HCT116 (cell line): ENCODE data around the gene VARS1. TPM values are rescaled to one million over a fixed set of nuclear protein-coding genes. Genes with fewer than 3 reads are reported as not detected.
A peak's percentile ranks its signal among the peaks of the same experiment; 100 is the strongest.

Experiments
- ATAC-seq: fragments of 200-7000 bp; cut with Tn5 transposase; 2 replicates; pipeline ENCODE4 v1.9.1; 2020; ENCODE audit warnings: mild to moderate bottlenecking, moderate library complexity
- BruUV-seq: library from RNA; stranded (reverse); fragments of 400-500 nt; replicated peaks from 2 replicates; lab custom pipeline; 2021; lab: Mats Ljungman, UMichigan
- CTCF ChIA-PET: fragments of 300-600 bp; sonication (Branson Sonifier 250); formaldehyde crosslinking; loops from one replicate; lab custom pipeline; 2021; ENCODE audit warnings: antibody characterized with exemption; lab: Charles Lee
- POLR2A ChIA-PET: fragments of 300-600, 350-600 bp; sonication (Branson Sonifier 250); formaldehyde crosslinking; loops from one replicate; lab custom pipeline; 2021; ENCODE audit warnings: antibody characterized with exemption; lab: Charles Lee
- RAD21 ChIA-PET, 2 experiments: fragments of 300-600 bp; sonication (Branson Sonifier 250); formaldehyde crosslinking; loops; one replicate each; lab custom pipeline; 2023; ENCODE audit warnings: low total read pairs in 2 of 2; ENCODE audit not compliant: uncharacterized antibody in 2 of 2, unreplicated experiment in 2 of 2, low non-redundant PET in 1 of 2; lab: Charles Lee
- DNase-seq: peaks from one replicate; pipeline ENCODE4 v3.0.0-alpha.2; 2010; ENCODE audit warnings: low read depth, low spot score
- H2AFZ ChIP-seq: fragments of 200-600 bp; shearing (Covaris generic), sonication (generic); 2 replicates; pipeline ENCODE4 v1.6.1; 2017; ENCODE audit warnings: low read depth, mixed run types, mixed read lengths, antibody characterized with exemption, low read length; ENCODE audit not compliant: poor library complexity, severe bottlenecking
- H3K27ac ChIP-seq: 2 replicates; pipeline ENCODE4 v1.5.1; 2012; ENCODE audit warnings: low read depth, low read length
- H3K27me3 ChIP-seq: fragments of 200-600 bp; sonication (generic); 2 replicates; pipeline ENCODE4 v1.6.1; 2016; ENCODE audit warnings: mixed run types, low read length, mixed read lengths; ENCODE audit not compliant: insufficient read depth
- H3K36me3 ChIP-seq, 2 experiments: fragments of 200-500 bp in 1 of 2; fragments of 200-600 bp in 1 of 2; sonication (Bioruptor generic) in 1 of 2; sonication (generic) in 1 of 2; 2 replicates each; pipeline versions ENCODE4 v1.5.1 to v1.6.1; 2014 to 2016; ENCODE audit warnings: low read length in 2 of 2, inconsistent platforms in 1 of 2, mixed read lengths in 1 of 2, mixed run types in 1 of 2; ENCODE audit not compliant: insufficient read depth in 2 of 2, control insufficient read depth in 1 of 2
- H3K4me1 ChIP-seq, 2 experiments: fragments of 200-600 bp in 1 of 2; sonication (generic) in 1 of 2; 2 replicates each; pipeline versions ENCODE4 v1.5.1 to v1.6.1; 2012 to 2017; ENCODE audit warnings: low read length in 2 of 2, inconsistent platforms in 1 of 2, mild to moderate bottlenecking in 1 of 2, mixed read lengths in 1 of 2, mixed run types in 1 of 2, moderate library complexity in 1 of 2; ENCODE audit not compliant: insufficient read depth in 2 of 2, control insufficient read depth in 1 of 2
- H3K4me2 ChIP-seq: fragments of 200-600 bp; sonication (generic); 2 replicates; pipeline ENCODE4 v1.6.1; 2017; ENCODE audit warnings: mixed run types, low read length, mixed read lengths
- H3K4me3 ChIP-seq, 2 experiments: fragments of 200-600 bp in 1 of 2; sonication (generic) in 1 of 2; replicated peaks in 1 of 2; 2 replicates each; pipeline ENCODE4 v1.5.1; 2011 to 2016; ENCODE audit warnings: low read length in 2 of 2, control low read depth in 1 of 2, low read depth in 1 of 2, mild to moderate bottlenecking in 1 of 2, mixed read lengths in 1 of 2, mixed run types in 1 of 2
- H3K79me2 ChIP-seq: fragments of 200-600 bp; sonication (generic); 2 replicates; pipeline ENCODE4 v1.6.1; 2017; ENCODE audit warnings: mild to moderate bottlenecking, mixed run types, low read length, moderate library complexity, mixed read lengths; ENCODE audit not compliant: insufficient read depth
- H3K9ac ChIP-seq: fragments of 200-600 bp; sonication (generic); 2 replicates; pipeline ENCODE4 v1.6.1; 2016; ENCODE audit warnings: low read length, mixed read lengths
- H3K9me2 ChIP-seq: fragments of 200-600 bp; sonication (generic), shearing (Covaris generic); 2 replicates; pipeline ENCODE4 v1.6.1; 2017; ENCODE audit warnings: mixed run types, mild to moderate bottlenecking, moderate library complexity; ENCODE audit not compliant: insufficient read depth
- H3K9me3 ChIP-seq, 2 experiments: fragments of 200-500 bp in 1 of 2; fragments of 200-600 bp in 1 of 2; sonication (Bioruptor generic) in 1 of 2; sonication (generic) in 1 of 2; 2 replicates each; pipeline ENCODE4 v1.6.1; 2014 to 2017; ENCODE audit warnings: low read length in 2 of 2, mixed read lengths in 2 of 2, inconsistent platforms in 1 of 2, low read depth in 1 of 2, mild to moderate bottlenecking in 1 of 2, mixed run types in 1 of 2, moderate library complexity in 1 of 2; ENCODE audit not compliant: control insufficient read depth in 1 of 2, insufficient read depth in 1 of 2
- H4K20me1 ChIP-seq: fragments of 200-600 bp; sonication (generic), shearing (Covaris generic); 2 replicates; pipeline ENCODE4 v1.6.1; 2017; ENCODE audit warnings: mixed run types, mild to moderate bottlenecking, moderate library complexity; ENCODE audit not compliant: insufficient read depth
- ATF3 ChIP-seq: IDR thresholded peaks from 2 replicates; pipeline ENCODE4 v1.6.1; 2012
- CBX3 ChIP-seq: IDR thresholded peaks from 2 replicates; pipeline ENCODE4 v1.6.1; 2012; ENCODE audit warnings: low read depth
- CTCF ChIP-seq, 3 experiments: fragments of 200-600 bp in 1 of 3; sonication (generic) in 1 of 3; IDR thresholded peaks in 2 of 3; conservative IDR thresholded peaks in 1 of 3; 2 replicates each; pipeline ENCODE4 v1.5.1; 2012 to 2017; ENCODE audit warnings: low read depth in 2 of 3, low read length in 2 of 3, antibody characterized with exemption in 1 of 3, borderline replicate concordance in 1 of 3, control low read depth in 1 of 3, mild to moderate bottlenecking in 1 of 3, mixed read lengths in 1 of 3, mixed run types in 1 of 3, moderate library complexity in 1 of 3; ENCODE audit not compliant: insufficient read depth in 1 of 3
- EGR1 ChIP-seq: IDR thresholded peaks from 2 replicates; pipeline ENCODE4 v1.6.1; 2012; ENCODE audit warnings: low read depth
- EZH2 ChIP-seq: fragments of 200-600 bp; sonication (generic); IDR thresholded peaks from 2 replicates; pipeline ENCODE4 v1.6.1; 2017; ENCODE audit warnings: antibody characterized with exemption, mixed run types
- EZH2phosphoT487 ChIP-seq: fragments of 200-600 bp; IDR thresholded peaks from 2 replicates; pipeline ENCODE4 v1.6.1; 2018; ENCODE audit warnings: antibody characterized with exemption, borderline replicate concordance
- JUND ChIP-seq: IDR thresholded peaks from 2 replicates; pipeline ENCODE4 v1.6.1; 2012
- MAX ChIP-seq: IDR thresholded peaks from 2 replicates; pipeline ENCODE4 v1.6.1; 2012
- POLR2AphosphoS5 ChIP-seq: IDR thresholded peaks from 2 replicates; pipeline ENCODE4 v1.6.1; 2011; ENCODE audit warnings: mild to moderate bottlenecking, low read depth, low read length, moderate library complexity
- RAD21 ChIP-seq: IDR thresholded peaks from 2 replicates; pipeline ENCODE4 v1.6.1; 2012; ENCODE audit warnings: low read depth, mild to moderate bottlenecking
- SIN3A ChIP-seq: IDR thresholded peaks from 2 replicates; pipeline ENCODE4 v1.6.1; 2012; ENCODE audit warnings: low read depth
- SP1 ChIP-seq: IDR thresholded peaks from 2 replicates; pipeline ENCODE4 v1.6.1; 2012; ENCODE audit warnings: low read depth
- TCF7L2 ChIP-seq: IDR thresholded peaks from 2 replicates; pipeline ENCODE4 v1.7.0; 2011; ENCODE audit warnings: borderline replicate concordance, inconsistent platforms; ENCODE audit not compliant: insufficient read depth, insufficient read length; ENCODE audit errors: extremely low read depth
- YY1 ChIP-seq: IDR thresholded peaks from 2 replicates; pipeline ENCODE4 v1.6.1; 2011; ENCODE audit warnings: low read length, low read depth, moderate library complexity, mild to moderate bottlenecking; ENCODE audit not compliant: insufficient replicate concordance; ENCODE audit errors: extremely low read depth
- ZFX ChIP-seq: fragments of 450-650 bp; IDR thresholded peaks from 2 replicates; pipeline ENCODE4 v1.6.1; 2017
- ZNF274 ChIP-seq: fragments of 200-500 bp; sonication (Bioruptor generic); IDR thresholded peaks from 2 replicates; pipeline ENCODE4 v1.6.1; 2014; ENCODE audit warnings: mild to moderate bottlenecking, low read depth, low read length, inconsistent platforms
- intact Hi-C: fragments of 100-400 bp; cut with micrococcal nuclease; formaldehyde crosslinking; loops from 2 replicates; pipeline ENCODE4 v1.10.0; 2022
- total RNA-seq: library from RNA; stranded (reverse); gene quantifications from one replicate; pipeline ENCODE4 v1.2.1, GENCODE V29; 2021; ENCODE audit not compliant: unreplicated experiment

The VARS1 gene
- total RNA-seq, 1 experiment from 2014 or later: 254 TPM

GRCh38 chr6:31844507-31844906 is 49.0 kb upstream of the VARS1 start:
- Histone ChIP-seq H3K27ac (no peak overlapping the region), H3K27me3 (no peaks in the 10 kb centered on the region), H3K9me2 (no peaks in the 10 kb centered on the region), H4K20me1 (peaks cover 7% of the 10 kb centered on the region; the same call in 1 of the 2 replicates), H3K79me2 (peaks cover 2% of the 10 kb centered on the region; the same call in 1 of the 2 replicates), H3K4me3 (no peak overlapping the region), H3K9ac (no peak overlapping the region), H3K4me2 (no peak overlapping the region)
- POLR2A ChIA-PET: interaction anchor here (1.5 to 3.1 kb wide), 3 partner anchors 8 to 18 kb away, joined by 5 to 13 read pairs (median 10); partner anchors contain the start of genes HSPA1B and NEU1
- no peak for ATAC-seq
- BruUV-seq: no TSS peak
- RAD21 ChIA-PET: no interaction called here
- CTCF ChIA-PET: no interaction called here
- TF ChIP-seq ZNF274 (no peak), POLR2AphosphoS5 (peak; percentile 18; the same call in 1 of the 2 replicates)
- TF ChIP-seq, all 23 proteins: peak for 1
- Histone ChIP-seq H3K4me1 (peaks cover 0 to 14% of the 10 kb centered on the region in 2 experiments; a peak in 2 of 4 replicates), H3K9me3 (no peaks in the 10 kb centered on the region), H3K36me3 (peaks cover 3 to 9% of the 10 kb centered on the region in 2 experiments; a peak in 3 of 4 replicates), H2AFZ (no peak overlapping the region)
- no peak for DNase-seq
- intact Hi-C loops: no loop called here

- Histone ChIP-seq H3K9ac (no peak overlapping the region), H3K9me2 (no peaks in the 10 kb centered on the region), H3K36me3 (peaks cover 21 to 33% of the 10 kb centered on the region in 2 experiments; a peak in 3 of 4 replicates), H3K9me3 (no peaks in the 10 kb centered on the region), H4K20me1 (peaks cover 25% of the 10 kb centered on the region), H2AFZ (no peak overlapping the region), H3K4me2 (no peak overlapping the region), H3K27ac (peak overlapping the region; percentile 25; the same call in 1 of the 2 replicates), H3K79me2 (peaks cover 26% of the 10 kb centered on the region), H3K27me3 (no peaks in the 10 kb centered on the region), H3K4me1 (peaks cover 5 to 24% of the 10 kb centered on the region in 2 experiments; a peak in 3 of 4 replicates), H3K4me3 (no peak overlapping the region)
- DNase-seq (no peak), ATAC-seq (peak; percentile 4)
- RAD21 ChIA-PET: no interaction called here
- CTCF ChIA-PET: no interaction called here
- POLR2A ChIA-PET: interaction anchor here (0.8 to 2.9 kb wide), 2 partner anchors 14 to 103 kb away, joined by 3 to 11 read pairs; partner anchors contain the start of genes HSPA1B and MSH5
- no TSS peak for BruUV-seq
- intact Hi-C loops: no loop called here
- TF ChIP-seq YY1 (no peak), ATF3 (no peak), ZNF274 (no peak), ZFX (no peak), EZH2 (no peak), RAD21 (no peak), POLR2AphosphoS5 (no peak), EGR1 (no peak), MAX (no peak), JUND (no peak), TCF7L2 (no peak), EZH2phosphoT487 (no peak), SIN3A (no peak), CBX3 (no peak), SP1 (no peak), CTCF (IDR thresholded peaks at IDR 0.05 in 2 of 3, conservative IDR thresholded peaks at IDR 0.05 in 1 of 3; ENCODE audit: borderline replicate concordance in 1 of 3, insufficient read depth in 1 of 3, low read depth in 2 of 3, low read length in 2 of 3) (no peak)
Measured at GRCh38 chr6:31842053-31842452, 46.5 kb upstream of the VARS1 start.
